HepG2 (cell line): ENCODE results near the gene SUN1. TPM values are rescaled to one million over a fixed set of nuclear protein-coding genes. Genes with fewer than 3 reads are reported as not detected.
"Not testable (repeated sequence)": the region's sequence is repeated elsewhere in the genome, so short reads cannot be mapped to it uniquely, and the experiment has no call there.

Source experiments
- ATAC-seq: fragments of 200-7000 bp; cut with Tn5 transposase; 3 replicates; pipeline ENCODE4 v1.9.1; 2020; ENCODE audit warnings: mild to moderate bottlenecking, moderate library complexity
- BruUV-seq: library from RNA; stranded (reverse); fragments of 400-500 nt; replicated peaks from 2 replicates; lab custom pipeline; 2021; lab: Mats Ljungman, UMichigan
- CTCF ChIA-PET: fragments of 300-600 bp; formaldehyde crosslinking; extraction: SDS; loops from one replicate; lab custom pipeline; 2021; ENCODE audit warnings: low total read pairs, inconsistent platforms, low intra/inter-chr PET ratio; lab: Yijun Ruan, JAX
- POLR2A ChIA-PET: fragments of 350-600 bp; sonication (Branson Sonifier 250); formaldehyde crosslinking; loops from one replicate; lab custom pipeline; 2020; ENCODE audit warnings: antibody characterized with exemption, inconsistent platforms; lab: Yijun Ruan, JAX
- DNase-seq: peaks from one replicate; pipeline ENCODE4 v3.0.0-alpha.2; 2015; ENCODE audit warnings: low spot score
- FAIRE-seq: peaks from 3 replicates; lab custom pipeline; 2011; peaks lifted over from hg19 to GRCh38; lab: Jason Lieb, UNC
- H2AFZ ChIP-seq: one replicate; pipeline ENCODE4 v1.6.1; 2011; ENCODE audit warnings: low read length, inconsistent platforms
- H3K27ac ChIP-seq: fragments of 300-600 bp; 3 replicates; pipeline ENCODE4 v1.8.0; 2011; ENCODE audit warnings: mixed run types, mild to moderate bottlenecking, mixed read lengths, low read length, inconsistent platforms; ENCODE audit not compliant: insufficient read depth; ENCODE audit errors: extremely low read length
- H3K27me3 ChIP-seq, 2 experiments: fragments of 200-600 bp in 1 of 2; 2 replicates in 1 of 2; 3 replicates in 1 of 2; pipeline versions ENCODE4 v1.6.0 to v1.8.0; 2011; ENCODE audit warnings: low read length in 2 of 2, mild to moderate bottlenecking in 2 of 2, moderate library complexity in 2 of 2, inconsistent platforms in 1 of 2; ENCODE audit not compliant: insufficient read depth in 2 of 2, control insufficient read depth in 1 of 2
- H3K36me3 ChIP-seq, 2 experiments: fragments of 200-600 bp in 1 of 2; replicated peaks in 1 of 2; 2 replicates in 1 of 2; 3 replicates in 1 of 2; pipeline versions ENCODE4 v1.5.1 to v1.8.0; 2011; ENCODE audit warnings: low read length in 2 of 2, inconsistent platforms in 1 of 2; ENCODE audit not compliant: insufficient read depth in 2 of 2, control insufficient read depth in 1 of 2
- H3K4me1 ChIP-seq: 2 replicates; pipeline ENCODE4 v1.5.1; 2012; ENCODE audit warnings: low read length, inconsistent platforms; ENCODE audit not compliant: insufficient read depth
- H3K4me2 ChIP-seq: 2 replicates; pipeline ENCODE4 v1.6.0; 2011; ENCODE audit warnings: low read depth, low read length, inconsistent platforms
- H3K4me3 ChIP-seq, 3 experiments: fragments of 200-600 bp in 1 of 3; sonication (generic), shearing (Covaris generic) in 1 of 3; replicated peaks in 1 of 3; 2 replicates each; pipeline ENCODE4 v1.5.1; 2011 to 2016; ENCODE audit warnings: low read length in 3 of 3, inconsistent platforms in 2 of 3, low read depth in 2 of 3, mild to moderate bottlenecking in 2 of 3, control low read depth in 1 of 3, mixed read lengths in 1 of 3; ENCODE audit not compliant: insufficient read depth in 1 of 3
- H3K79me2 ChIP-seq: one replicate; pipeline ENCODE4 v1.6.1; 2011; ENCODE audit warnings: low read length, inconsistent platforms; ENCODE audit not compliant: insufficient read depth
- H3K9ac ChIP-seq: 2 replicates; pipeline ENCODE4 v1.6.0; 2011; ENCODE audit warnings: mild to moderate bottlenecking, low read depth, low read length, inconsistent platforms; ENCODE audit not compliant: insufficient read depth
- H3K9me3 ChIP-seq: 2 replicates; pipeline ENCODE4 v1.5.1; 2012; ENCODE audit warnings: mild to moderate bottlenecking, low read length
- H4K20me1 ChIP-seq: 2 replicates; pipeline ENCODE4 v1.6.0; 2011; ENCODE audit warnings: inconsistent platforms, mild to moderate bottlenecking, low read length, moderate library complexity; ENCODE audit not compliant: insufficient read depth
- AKNA ChIP-seq: sonication (generic); formaldehyde crosslinking; IDR thresholded peaks from 2 replicates; pipeline ENCODE4 v1.4.0; 2020; ENCODE audit warnings: missing genetic modification reagents, borderline replicate concordance
- ARID3A ChIP-seq: IDR thresholded peaks from 2 replicates; pipeline ENCODE4 v1.6.1; 2012; ENCODE audit warnings: low read depth, low read length, improper control_type of control experiment
- IRF2 ChIP-seq: IDR thresholded peaks from 2 replicates; pipeline ENCODE4 v1.6.1; 2018; ENCODE audit warnings: missing genetic modification reagents, missing compliant biosample characterization
- MXD1 ChIP-seq: sonication (generic); formaldehyde crosslinking; IDR thresholded peaks from 2 replicates; pipeline ENCODE4 v1.4.0; 2020; ENCODE audit warnings: mild to moderate bottlenecking, missing genetic modification reagents
- RARA ChIP-seq: IDR thresholded peaks from 2 replicates; pipeline ENCODE4 v1.6.1; 2016; ENCODE audit warnings: missing genetic modification reagents, missing compliant biosample characterization
- RFX3 ChIP-seq: IDR thresholded peaks from 2 replicates; pipeline ENCODE4 v1.6.1; 2016; ENCODE audit warnings: missing biosample characterization, missing genetic modification reagents
- ZMYM2 ChIP-seq: sonication (generic); formaldehyde crosslinking; IDR thresholded peaks from 2 replicates; pipeline ENCODE4 v1.8.0; 2022; ENCODE audit warnings: mild to moderate bottlenecking, missing genetic modification reagents
- ZNF264 ChIP-seq: sonication (generic); formaldehyde crosslinking; IDR thresholded peaks from 2 replicates; pipeline ENCODE4 v1.4.0; 2020; ENCODE audit warnings: missing genetic modification reagents
- ZNF660 ChIP-seq: sonication (generic); formaldehyde crosslinking; IDR thresholded peaks from 2 replicates; pipeline ENCODE4 v1.5.1; 2020; ENCODE audit warnings: mild to moderate bottlenecking, low read depth, missing genetic modification reagents, borderline replicate concordance
- ZUFSP ChIP-seq: sonication (generic); formaldehyde crosslinking; IDR thresholded peaks from 2 replicates; pipeline ENCODE4 v1.9.0; 2021; ENCODE audit warnings: missing genetic modification reagents, mild to moderate bottlenecking, borderline replicate concordance
- WGBS: methylation state at CpG from one replicate; pipeline ENCODE4 v1.1.6; 2017; ENCODE audit warnings: low lambda C conversion rate; 5-methylcytosine and 5-hydroxymethylcytosine counted together
- in situ Hi-C: cut with HindIII; loops from 2 replicates; pipeline ENCODE4 v1.10.0; 2017; ENCODE audit warnings: low pct_unique_long_range_greater_than_20kb; ENCODE audit not compliant: extremely low pct_ligation_motif_present
- intact Hi-C: fragments of 100-400 bp; cut with micrococcal nuclease; formaldehyde crosslinking; loops from one replicate; pipeline ENCODE4 v1.10.0; 2022; ENCODE audit not compliant: unreplicated experiment
- polyA plus RNA-seq, 8 experiments: library from polyadenylated mRNA; depleted of rRNA in 3 of 8; stranded (reverse) in 7 of 8; unstranded in 1 of 8; fragments of >200 nt; fragmentation: Illumina TruSeq in 4 of 8; extraction: Trizol in 4 of 8; gene quantifications; 2 replicates each; pipeline versions ENCODE4 v1.2.1 to v1.2.3, GENCODE V29; 2011 to 2016; ENCODE audit warnings: low read depth in 4 of 8, missing spikeins in 1 of 8, mixed read lengths in 1 of 8; ENCODE audit not compliant: insufficient read depth in 1 of 8
- total RNA-seq, 5 experiments: library from RNA; depleted of rRNA; stranded (reverse); fragments of >200 nt; fragmentation: Illumina TruSeq; extraction: Trizol; gene quantifications; 2 replicates each; pipeline ENCODE4 v1.2.3, GENCODE V29; 2016; ENCODE audit warnings: low read depth in 1 of 5

SUN1 gene
- total and polyA plus RNA-seq, 2 of the 13 experiments (the other 11 are each of a cell fraction or from before 2014, with no cell fraction given): 47.0 to 126 TPM

GRCh38 chr7:800692-801091 lies 31.6 kb upstream of the SUN1 start:
- no peaks in the 10 kb centered on the region for H3K36me3 ChIP-seq
- in situ Hi-C loops (no loop called here), intact Hi-C loops (no loop called here)
- WGBS: 93% methylated on average over 7 of the region's 7 CpGs
- ChIA-PET POLR2A (no interaction called here), CTCF (no interaction called here)
- no peaks in the 10 kb centered on the region for H3K79me2 ChIP-seq
- H3K4me1 ChIP-seq: peaks cover 8% of the 10 kb centered on the region
- FAIRE-seq: no peak
- H3K4me2 ChIP-seq: no peak overlapping the region
- H3K9ac ChIP-seq: no peak overlapping the region
- TF ChIP-seq ARID3A (no peak), MXD1 (CRISPR knock-in tag) (no peak), IRF2 (CRISPR knock-in tag) (no peak), AKNA (CRISPR knock-in tag) (no peak), ZMYM2 (CRISPR knock-in tag) (no peak), ZNF660 (CRISPR knock-in tag) (no peak), RFX3 (CRISPR knock-in tag) (no peak), ZUFSP (no peak), ZNF264 (no peak), RARA (CRISPR knock-in tag) (no peak)
- no peaks in the 10 kb centered on the region for H3K9me3 ChIP-seq
- H4K20me1 ChIP-seq: no peaks in the 10 kb centered on the region
- no peak overlapping the region for H3K4me3 ChIP-seq
- no TSS peak for BruUV-seq
- no peak for DNase-seq
- ATAC-seq: no peak
- no peak overlapping the region for H3K27ac ChIP-seq
- H2AFZ ChIP-seq: no peak overlapping the region
- H3K27me3 ChIP-seq: no peaks in the 10 kb centered on the region

- in situ Hi-C loops, H3K36me3 ChIP-seq, BruUV-seq, FAIRE-seq, H3K9me3 ChIP-seq, H3K4me1 ChIP-seq, ATAC-seq, intact Hi-C loops, H3K9ac ChIP-seq, H3K79me2 ChIP-seq, H3K4me2 ChIP-seq, DNase-seq, H3K27ac ChIP-seq, H4K20me1 ChIP-seq, H3K27me3 ChIP-seq, CTCF ChIA-PET, H3K4me3 ChIP-seq, H2AFZ ChIP-seq, POLR2A ChIA-PET: not testable (repeated sequence)
- 90% methylated on average over 6 of the region's 6 CpGs for WGBS
Measured at GRCh38 chr7:801351-801750, 30.9 kb upstream of the SUN1 start.
